Measurements from ENCODE around the gene STEEP1. TPM values are rescaled to one million over a fixed set of nuclear protein-coding genes. Genes with fewer than 3 reads are reported as not detected.

The STEEP1 gene
- total RNA-seq, result 10 to 100 TPM; 20.2 to 26.0 (median 22.5) TPM

DNA sequence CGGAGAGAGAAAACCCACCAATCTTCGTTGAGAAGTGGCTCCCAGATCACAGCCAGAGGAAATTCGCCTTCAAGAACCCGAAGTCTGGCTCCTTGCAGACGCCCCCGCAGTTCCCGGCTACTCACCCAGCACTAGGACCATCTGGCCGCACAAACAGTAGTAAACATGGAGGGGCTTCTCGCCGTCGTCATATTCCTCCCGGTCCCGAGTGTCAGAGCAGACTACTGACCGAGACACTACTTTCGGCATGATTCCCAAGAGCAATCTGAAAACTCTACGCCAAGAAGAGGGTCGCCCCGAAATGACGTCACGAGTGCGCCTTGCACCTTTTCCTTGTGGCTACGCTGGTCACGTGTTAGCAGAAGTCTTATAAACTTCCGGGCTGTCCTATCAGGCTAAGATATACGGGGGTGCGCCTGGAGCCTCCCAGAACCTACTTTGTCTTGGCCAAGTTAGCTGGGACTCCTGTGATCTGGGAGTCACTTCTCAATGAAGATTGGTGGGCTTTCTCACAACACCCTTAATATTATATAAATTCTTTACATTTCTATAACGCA lies at the start of gene STEEP1:
TSS of gene STEEP1 (minus strand) at position 303 of the 557 bp plus-strand sequence. CDS start at position 249, 54 bp downstream.
- peak; percentile 74 for TF ChIP-seq POLR2AphosphoS5 (IDR thresholded peaks at IDR 0.05)
- TF ChIP-seq, protein P1, sequence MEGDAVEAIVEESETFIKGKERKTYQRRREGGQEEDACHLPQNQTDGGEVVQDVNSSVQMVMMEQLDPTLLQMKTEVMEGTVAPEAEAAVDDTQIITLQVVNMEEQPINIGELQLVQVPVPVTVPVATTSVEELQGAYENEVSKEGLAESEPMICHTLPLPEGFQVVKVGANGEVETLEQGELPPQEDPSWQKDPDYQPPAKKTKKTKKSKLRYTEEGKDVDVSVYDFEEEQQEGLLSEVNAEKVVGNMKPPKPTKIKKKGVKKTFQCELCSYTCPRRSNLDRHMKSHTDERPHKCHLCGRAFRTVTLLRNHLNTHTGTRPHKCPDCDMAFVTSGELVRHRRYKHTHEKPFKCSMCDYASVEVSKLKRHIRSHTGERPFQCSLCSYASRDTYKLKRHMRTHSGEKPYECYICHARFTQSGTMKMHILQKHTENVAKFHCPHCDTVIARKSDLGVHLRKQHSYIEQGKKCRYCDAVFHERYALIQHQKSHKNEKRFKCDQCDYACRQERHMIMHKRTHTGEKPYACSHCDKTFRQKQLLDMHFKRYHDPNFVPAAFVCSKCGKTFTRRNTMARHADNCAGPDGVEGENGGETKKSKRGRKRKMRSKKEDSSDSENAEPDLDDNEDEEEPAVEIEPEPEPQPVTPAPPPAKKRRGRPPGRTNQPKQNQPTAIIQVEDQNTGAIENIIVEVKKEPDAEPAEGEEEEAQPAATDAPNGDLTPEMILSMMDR (IDR thresholded peaks at IDR 0.05), result no peak
- TF ChIP-seq POLR2A (IDR thresholded peaks at IDR 0.05), result no peak
- Histone ChIP-seq H3K27ac (peak within 1 kb of the TSS; percentile 80 to 83 (median 80)), H3K4me3 (peak within 1 kb of the TSS; percentile 59 to 98), H3K27me3 (no peaks in the 10 kb centered on the region), H3K4me1 (peaks cover 0 to 21% (median 0%) of the 10 kb centered on the region in 3 donors), H3K36me3 (peaks cover 0 to 6% of the 10 kb centered on the region in 2 donors), H3K9me3 (no peaks in the 10 kb centered on the region)
- 0 to 31% methylated on average over 1 to 18 of the region's 27 CpGs for WGBS, 2 donors (ENCODE audit: low coverage in 1 of 2)
- ATAC-seq, result peak; percentile 95

DNA sequence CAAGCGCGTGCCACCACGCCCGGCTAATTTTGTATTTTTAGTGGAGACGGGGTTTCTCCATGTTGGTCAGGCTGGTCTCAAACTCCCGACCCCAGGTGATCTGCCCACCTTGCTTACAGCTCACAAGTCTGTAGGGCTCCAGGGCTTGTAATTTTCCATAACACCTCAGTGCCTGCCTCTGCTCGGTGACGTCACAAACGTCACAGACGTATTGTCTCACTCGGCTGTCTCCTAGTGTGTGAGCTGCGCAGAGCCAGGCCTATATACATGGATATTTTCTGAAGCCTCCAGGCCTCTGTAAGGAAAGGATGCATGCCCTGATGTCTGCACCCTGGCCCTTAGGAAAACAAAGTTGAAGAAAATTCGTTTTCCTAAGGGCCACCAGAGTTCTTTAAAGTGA lies 49.6 kb upstream of the STEEP1 start:
- Histone ChIP-seq H3K27me3 (no peaks in the 10 kb centered on the region), H3K27ac (no peak overlapping the region), H3K4me1 (no peaks in the 10 kb centered on the region), H3K9me3 (no peaks in the 10 kb centered on the region), H3K4me3 (no peak overlapping the region), H3K36me3 (no peaks in the 10 kb centered on the region)
- 29 to 57% methylated on average over 1 of the region's 13 CpGs for WGBS, 2 donors (ENCODE audit: low coverage in 1 of 2)
- ATAC-seq, result no peak
- TF ChIP-seq POLR2A (IDR thresholded peaks at IDR 0.05) (no peak), POLR2AphosphoS5 (IDR thresholded peaks at IDR 0.05) (no peak), EP300 (IDR thresholded peaks at IDR 0.05) (no peak)
- TF ChIP-seq, protein P1 (IDR thresholded peaks at IDR 0.05), result no peak

DNA sequence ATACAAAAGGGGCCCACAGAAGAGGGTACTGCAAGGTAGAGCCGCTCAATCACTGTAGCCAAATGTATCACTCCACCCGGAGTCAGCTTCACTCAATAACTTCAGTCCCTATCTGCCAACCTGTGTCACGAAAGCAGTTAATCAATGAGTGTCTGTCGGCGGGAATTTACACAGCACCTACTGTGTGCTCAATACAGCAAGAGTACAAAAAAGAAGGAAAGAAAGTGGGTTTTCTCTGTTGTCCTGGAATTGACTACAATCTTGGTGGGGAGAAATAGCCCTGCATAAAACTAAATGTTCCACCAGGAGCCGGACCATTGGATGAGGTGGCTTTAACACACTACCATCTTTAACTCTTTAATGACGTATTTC lies 41.8 kb upstream of the STEEP1 start:
- Histone ChIP-seq H3K27ac (peak overlapping the region; percentile 79 to 93 (median 87)), H3K4me3 (peak overlapping the region; percentile 78 to 92), H3K27me3 (no peaks in the 10 kb centered on the region), H3K4me1 (peaks cover 0 to 7% (median 0%) of the 10 kb centered on the region in 3 donors), H3K36me3 (no peaks in the 10 kb centered on the region), H3K9me3 (no peaks in the 10 kb centered on the region)
- 33 to 56% methylated on average over 3 to 7 of the region's 7 CpGs for WGBS, 2 donors (ENCODE audit: low coverage in 1 of 2)
- no peak for ATAC-seq
- TF ChIP-seq EP300 (IDR thresholded peaks at IDR 0.05) (no peak), POLR2AphosphoS5 (IDR thresholded peaks at IDR 0.05) (no peak), POLR2A (IDR thresholded peaks at IDR 0.05) (no peak)
- TF ChIP-seq, protein P1 (IDR thresholded peaks at IDR 0.05), result no peak

DNA sequence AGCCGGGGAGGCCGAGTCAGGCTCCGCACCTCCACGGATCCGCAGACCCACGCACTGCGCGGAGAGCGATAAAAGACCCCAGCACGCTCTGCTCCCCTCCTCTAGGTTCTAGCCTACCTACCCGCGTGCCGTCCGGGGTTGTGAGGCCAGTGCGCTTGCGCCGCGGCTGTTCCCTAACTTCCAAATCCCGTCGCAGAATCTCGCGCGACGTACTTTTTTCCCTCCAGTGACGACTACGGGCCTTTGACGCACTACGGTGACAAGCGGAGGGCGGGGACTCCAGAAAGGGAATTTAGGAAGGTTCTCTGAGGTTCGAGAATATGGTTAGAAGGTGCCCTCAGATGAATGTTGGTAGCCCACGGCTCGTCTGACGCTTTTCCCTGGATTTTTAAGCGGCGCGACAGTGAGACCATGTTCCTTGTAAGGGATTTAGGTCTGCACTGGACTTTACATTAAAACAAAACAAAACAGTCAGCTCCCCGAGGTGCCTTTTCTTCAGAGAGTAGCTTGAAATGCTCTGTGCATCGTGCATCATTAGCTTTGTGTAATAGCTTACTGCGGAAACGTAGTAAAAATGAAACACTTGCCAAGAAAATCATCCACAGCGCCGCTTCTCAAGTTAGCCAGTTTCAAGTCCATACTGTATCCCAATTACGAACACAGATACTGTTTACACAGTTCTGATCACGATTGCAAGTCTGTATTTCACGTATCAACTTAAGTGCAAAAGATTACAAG lies 41.2 kb upstream of the STEEP1 start, which contains the start of gene NKRF:
TSS of gene NKRF (minus strand) at position 145 of the 738 bp plus-strand sequence.
- TF ChIP-seq EP300 (IDR thresholded peaks at IDR 0.05) (no peak), POLR2AphosphoS5 (IDR thresholded peaks at IDR 0.05) (peak; percentile 94), POLR2A (IDR thresholded peaks at IDR 0.05) (peak; percentile 73 to 82)
- TF ChIP-seq, protein P1 (IDR thresholded peaks at IDR 0.05), result no peak
- H3K4me1 ChIP-seq, result peaks cover 0 to 7% (median 0%) of the 10 kb centered on the region in 3 donors
- 0 to 32% methylated on average over 8 to 11 of the region's 46 CpGs for WGBS, 2 donors (ENCODE audit: low coverage in 1 of 2)
- peak within 1 kb of the TSS; percentile 79 to 93 (median 87) for H3K27ac ChIP-seq
- H3K4me3 ChIP-seq, result peak within 1 kb of the TSS; percentile 78 to 92
- no peaks in the 10 kb centered on the region for H3K27me3 ChIP-seq
- no peaks in the 10 kb centered on the region for H3K9me3 ChIP-seq
- no peaks in the 10 kb centered on the region for H3K36me3 ChIP-seq
- peak; percentile 93 for ATAC-seq
